HEK293T (cell line): ENCODE data around the gene POLR3A.

Experiments
- CTCF ChIA-PET: fragments of 350-600 bp; formaldehyde crosslinking; extraction: SDS; loops from one replicate; lab custom pipeline; 2021; ENCODE audit warnings: antibody characterized with exemption, inconsistent platforms; lab: Yijun Ruan, JAX
- POLR2A ChIA-PET: fragments of 350-600 bp; formaldehyde crosslinking; extraction: SDS; loops from one replicate; lab custom pipeline; 2020; ENCODE audit warnings: antibody characterized with exemption, inconsistent platforms; lab: Yijun Ruan, JAX
- DNase-seq: peaks from one replicate; pipeline ENCODE4 v3.0.0; 2012; ENCODE audit warnings: mixed read lengths; ENCODE audit errors: extremely low spot score
- ARNT ChIP-seq: fragments of 450-650 bp; IDR thresholded peaks from 2 replicates; pipeline ENCODE4 v1.6.1; 2017; ENCODE audit warnings: mild to moderate bottlenecking
- BHLHE40 ChIP-seq: fragments of 450-650 bp; IDR thresholded peaks from 2 replicates; pipeline ENCODE4 v1.6.1; 2016; ENCODE audit warnings: mild to moderate bottlenecking, moderate library complexity, borderline replicate concordance
- CTBP1 ChIP-seq: fragments of 450-650 bp; IDR thresholded peaks from 2 replicates; pipeline ENCODE4 v1.6.1; 2016; ENCODE audit warnings: borderline replicate concordance
- ELF4 ChIP-seq: fragments of 450-650 bp; IDR thresholded peaks from 2 replicates; pipeline ENCODE4 v1.6.1; 2017; ENCODE audit warnings: antibody characterized with exemption
- FOXA1 ChIP-seq: fragments of 450-650 bp; IDR thresholded peaks from 2 replicates; pipeline ENCODE4 v1.6.1; 2016; ENCODE audit warnings: mild to moderate bottlenecking
- FOXK2 ChIP-seq: fragments of 450-650 bp; IDR thresholded peaks from 2 replicates; pipeline ENCODE4 v1.6.1; 2016; ENCODE audit warnings: mild to moderate bottlenecking
- FOXM1 ChIP-seq: fragments of 450-650 bp; IDR thresholded peaks from 2 replicates; pipeline ENCODE4 v1.6.1; 2017; ENCODE audit warnings: mild to moderate bottlenecking, borderline replicate concordance
- HDGF ChIP-seq: fragments of 450-650 bp; IDR thresholded peaks from 2 replicates; pipeline ENCODE4 v1.6.1; 2017; ENCODE audit warnings: antibody characterized with exemption, borderline replicate concordance
- L3MBTL2 ChIP-seq: fragments of 450-650 bp; conservative IDR thresholded peaks from 2 replicates; pipeline ENCODE4 v1.6.1; 2016; ENCODE audit warnings: mild to moderate bottlenecking
- LEF1 ChIP-seq: fragments of 450-650 bp; IDR thresholded peaks from 2 replicates; pipeline ENCODE4 v1.6.1; 2017; ENCODE audit warnings: mild to moderate bottlenecking, borderline replicate concordance
- NFRKB ChIP-seq: fragments of 450-650 bp; IDR thresholded peaks from 2 replicates; pipeline ENCODE4 v1.6.1; 2016; ENCODE audit warnings: mild to moderate bottlenecking, moderate library complexity
- PKNOX1 ChIP-seq: fragments of 450-650 bp; IDR thresholded peaks from 2 replicates; pipeline ENCODE4 v1.6.1; 2016
- SP1 ChIP-seq: fragments of 450-650 bp; IDR thresholded peaks from 2 replicates; pipeline ENCODE4 v1.6.1; 2017
- SUZ12 ChIP-seq: fragments of 450-650 bp; IDR thresholded peaks from 2 replicates; pipeline ENCODE4 v1.6.1; 2016; ENCODE audit warnings: mild to moderate bottlenecking
- TARDBP ChIP-seq: fragments of 450-650 bp; IDR thresholded peaks from 2 replicates; pipeline ENCODE4 v1.6.1; 2016
- ZNF384 ChIP-seq: fragments of 450-650 bp; IDR thresholded peaks from 2 replicates; pipeline ENCODE4 v1.6.1; 2016

Gene POLR3A

GRCh38 chr10:78045856-78046255 is 16.5 kb upstream of the POLR3A start:
- CTCF ChIA-PET = interaction anchor here (0.6 to 0.8 kb wide), 2 partner anchors 237 to 1171 kb away, joined by 3 read pairs; no protein-coding TSS in a partner anchor
- DNase-seq = no peak
- TF ChIP-seq SP1 (no peak), ZNF384 (no peak), FOXA1 (no peak), BHLHE40 (no peak), ELF4 (no peak)
- POLR2A ChIA-PET = no interaction called here

- CTCF ChIA-PET = no interaction called here
- DNase-seq = no peak
- TF ChIP-seq ARNT (no peak), FOXA1 (no peak), LEF1 (no peak), CTBP1 (no peak), SUZ12 (no peak), BHLHE40 (no peak)
- POLR2A ChIA-PET = no interaction called here
These were observed 15.9 kb upstream of the POLR3A start for GRCh38 chr10:78045237-78045636.

GRCh38 chr10:78044699-78045098 is 15.4 kb upstream of the POLR3A start:
- ChIA-PET POLR2A (no interaction called here), CTCF (no interaction called here)
- no peak for DNase-seq
- no peak for TF ChIP-seq L3MBTL2
- no peak for TF ChIP-seq NFRKB
- no peak for TF ChIP-seq LEF1
- no peak for TF ChIP-seq FOXA1
- TF ChIP-seq SP1 = no peak
- TF ChIP-seq PKNOX1 = no peak
- TF ChIP-seq TARDBP = no peak
- TF ChIP-seq HDGF = no peak
- TF ChIP-seq ZNF384 = no peak
- no peak for TF ChIP-seq ELF4
- no peak for TF ChIP-seq FOXM1

GRCh38 chr10:78044179-78044578 is 14.9 kb upstream of the POLR3A start:
- TF ChIP-seq FOXA1 = no peak
- no peak for TF ChIP-seq PKNOX1
- TF ChIP-seq FOXM1 = no peak
- no peak for TF ChIP-seq ZNF384
- no peak for TF ChIP-seq BHLHE40
- no peak for TF ChIP-seq CTBP1
- no peak for TF ChIP-seq FOXK2
- TF ChIP-seq HDGF = no peak
- TF ChIP-seq ELF4 = no peak
- TF ChIP-seq NFRKB = no peak
- TF ChIP-seq LEF1 = no peak
- TF ChIP-seq ARNT = no peak
- no peak for TF ChIP-seq TARDBP
- TF ChIP-seq SUZ12 = no peak
- no peak for TF ChIP-seq SP1
- no peak for TF ChIP-seq L3MBTL2
- ChIA-PET POLR2A (no interaction called here), CTCF (no interaction called here)

GRCh38 chr10:78042752-78043104 is 13.4 kb upstream of the POLR3A start:
- no peak for TF ChIP-seq PKNOX1
- no peak for TF ChIP-seq ARNT
- TF ChIP-seq ELF4 = no peak
- TF ChIP-seq FOXA1 = no peak
- no peak for TF ChIP-seq HDGF
- TF ChIP-seq TARDBP = no peak
- TF ChIP-seq FOXM1 = no peak
- no peak for TF ChIP-seq L3MBTL2
- no peak for TF ChIP-seq NFRKB
- TF ChIP-seq SUZ12 = no peak
- ChIA-PET POLR2A (interaction anchor here (1.0 kb wide), 1 partner anchor 9 kb away, joined by 5 read pairs; no protein-coding TSS in a partner anchor), CTCF (no interaction called here)
- no peak for DNase-seq

More at GRCh38 chr10:78044179-78044578, 14.9 kb upstream of the POLR3A start:
- DNase-seq = no peak

GRCh38 chr10:78042058-78042751 is 12.9 kb upstream of the POLR3A start:
- no peak for DNase-seq
- CTCF ChIA-PET = no interaction called here
- POLR2A ChIA-PET = interaction anchor here (1.0 kb wide), 1 partner anchor 8 kb away, joined by 5 read pairs; no protein-coding TSS in a partner anchor
- TF ChIP-seq PKNOX1 = no peak
- TF ChIP-seq SP1 = no peak
- no peak for TF ChIP-seq SUZ12
- no peak for TF ChIP-seq ZNF384
- no peak for TF ChIP-seq FOXK2
- TF ChIP-seq NFRKB = no peak
- TF ChIP-seq BHLHE40 = no peak
